HEK293T (cell line): ENCODE measurements around the gene CORO2B.

Experiments used
- CTCF ChIA-PET: fragments of 350-600 bp; formaldehyde crosslinking; extraction: SDS; loops from one replicate; lab custom pipeline; 2021; ENCODE audit warnings: antibody characterized with exemption, inconsistent platforms; lab: Yijun Ruan, JAX
- POLR2A ChIA-PET: fragments of 350-600 bp; formaldehyde crosslinking; extraction: SDS; loops from one replicate; lab custom pipeline; 2020; ENCODE audit warnings: antibody characterized with exemption, inconsistent platforms; lab: Yijun Ruan, JAX
- DNase-seq: peaks from one replicate; pipeline ENCODE4 v3.0.0; 2012; ENCODE audit warnings: mixed read lengths; ENCODE audit errors: extremely low spot score
- ARNT ChIP-seq: fragments of 450-650 bp; IDR thresholded peaks from 2 replicates; pipeline ENCODE4 v1.6.1; 2017; ENCODE audit warnings: mild to moderate bottlenecking
- BHLHE40 ChIP-seq: fragments of 450-650 bp; IDR thresholded peaks from 2 replicates; pipeline ENCODE4 v1.6.1; 2016; ENCODE audit warnings: mild to moderate bottlenecking, moderate library complexity, borderline replicate concordance
- CTBP1 ChIP-seq: fragments of 450-650 bp; IDR thresholded peaks from 2 replicates; pipeline ENCODE4 v1.6.1; 2016; ENCODE audit warnings: borderline replicate concordance
- ELF4 ChIP-seq: fragments of 450-650 bp; IDR thresholded peaks from 2 replicates; pipeline ENCODE4 v1.6.1; 2017; ENCODE audit warnings: antibody characterized with exemption
- FOXA1 ChIP-seq: fragments of 450-650 bp; IDR thresholded peaks from 2 replicates; pipeline ENCODE4 v1.6.1; 2016; ENCODE audit warnings: mild to moderate bottlenecking
- FOXK2 ChIP-seq: fragments of 450-650 bp; IDR thresholded peaks from 2 replicates; pipeline ENCODE4 v1.6.1; 2016; ENCODE audit warnings: mild to moderate bottlenecking
- FOXM1 ChIP-seq: fragments of 450-650 bp; IDR thresholded peaks from 2 replicates; pipeline ENCODE4 v1.6.1; 2017; ENCODE audit warnings: mild to moderate bottlenecking, borderline replicate concordance
- HDGF ChIP-seq: fragments of 450-650 bp; IDR thresholded peaks from 2 replicates; pipeline ENCODE4 v1.6.1; 2017; ENCODE audit warnings: antibody characterized with exemption, borderline replicate concordance
- L3MBTL2 ChIP-seq: fragments of 450-650 bp; conservative IDR thresholded peaks from 2 replicates; pipeline ENCODE4 v1.6.1; 2016; ENCODE audit warnings: mild to moderate bottlenecking
- LEF1 ChIP-seq: fragments of 450-650 bp; IDR thresholded peaks from 2 replicates; pipeline ENCODE4 v1.6.1; 2017; ENCODE audit warnings: mild to moderate bottlenecking, borderline replicate concordance
- NFRKB ChIP-seq: fragments of 450-650 bp; IDR thresholded peaks from 2 replicates; pipeline ENCODE4 v1.6.1; 2016; ENCODE audit warnings: mild to moderate bottlenecking, moderate library complexity
- SP1 ChIP-seq: fragments of 450-650 bp; IDR thresholded peaks from 2 replicates; pipeline ENCODE4 v1.6.1; 2017
- SUZ12 ChIP-seq: fragments of 450-650 bp; IDR thresholded peaks from 2 replicates; pipeline ENCODE4 v1.6.1; 2016; ENCODE audit warnings: mild to moderate bottlenecking
- TARDBP ChIP-seq: fragments of 450-650 bp; IDR thresholded peaks from 2 replicates; pipeline ENCODE4 v1.6.1; 2016
- ZNF384 ChIP-seq: fragments of 450-650 bp; IDR thresholded peaks from 2 replicates; pipeline ENCODE4 v1.6.1; 2016
- TF ChIP-seq, protein P1 (sequence below): fragments of 450-650 bp; IDR thresholded peaks from 2 replicates; pipeline ENCODE4 v1.6.1; 2016

CORO2B gene

DNA sequence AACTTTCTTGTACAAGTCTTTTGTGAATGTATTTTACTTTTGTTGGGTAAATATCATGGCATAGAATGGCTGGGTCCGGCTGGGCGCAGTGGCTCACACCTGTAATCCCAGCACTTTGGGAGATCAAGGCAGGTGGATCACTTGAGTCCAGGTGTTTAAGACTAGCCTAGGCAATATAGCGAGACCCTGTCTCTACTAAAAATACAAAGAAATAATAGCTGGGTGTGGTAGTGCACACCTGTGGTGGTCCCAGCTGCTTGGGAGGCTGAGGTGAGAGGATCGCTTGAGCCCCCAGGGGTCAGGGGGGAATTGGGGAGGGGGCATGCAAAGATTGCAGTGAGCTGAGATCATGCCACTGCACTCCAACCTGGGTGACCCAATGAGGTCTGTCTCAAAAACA, 189.0 kb downstream of the CORO2B start:
- no peak for TF ChIP-seq TARDBP
- TF ChIP-seq CTBP1, result no peak
- no peak for TF ChIP-seq L3MBTL2
- ChIA-PET POLR2A (interaction anchor here (3.8 kb wide), 1 partner anchor 51 kb away, joined by 12 read pairs; no protein-coding TSS in a partner anchor), CTCF (interaction anchor here (0.7 kb wide), 1 partner anchor 108 kb away, joined by 3 read pairs; no protein-coding TSS in a partner anchor)
- no peak for DNase-seq

DNA sequence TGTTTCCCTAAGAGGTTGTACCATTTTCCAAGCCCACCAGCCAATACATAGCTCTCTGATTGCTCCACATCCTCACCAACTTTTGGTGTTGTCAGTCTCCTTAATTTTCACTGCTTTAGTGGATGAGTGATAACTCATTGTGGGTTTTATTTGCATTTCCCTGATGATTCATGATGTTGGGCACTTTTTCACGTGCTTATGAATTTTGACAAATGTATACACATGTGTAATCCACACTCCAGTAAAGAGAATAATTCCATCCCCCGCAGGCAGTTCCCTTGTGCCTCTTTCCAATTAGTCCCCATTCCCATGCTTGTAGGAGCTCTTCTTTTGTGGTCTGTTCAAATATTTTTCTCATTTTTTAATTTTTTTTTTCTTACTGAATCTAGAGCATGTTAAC, 189.5 kb downstream of the CORO2B start:
- ChIA-PET POLR2A (interaction anchor here (3.8 kb wide), 1 partner anchor 51 kb away, joined by 12 read pairs; no protein-coding TSS in a partner anchor), CTCF (interaction anchor here (0.6 to 0.7 kb wide), 2 partner anchors 108 to 120 kb away, joined by 3 to 4 read pairs; no protein-coding TSS in a partner anchor)
- no peak for DNase-seq
- TF ChIP-seq, protein P1, sequence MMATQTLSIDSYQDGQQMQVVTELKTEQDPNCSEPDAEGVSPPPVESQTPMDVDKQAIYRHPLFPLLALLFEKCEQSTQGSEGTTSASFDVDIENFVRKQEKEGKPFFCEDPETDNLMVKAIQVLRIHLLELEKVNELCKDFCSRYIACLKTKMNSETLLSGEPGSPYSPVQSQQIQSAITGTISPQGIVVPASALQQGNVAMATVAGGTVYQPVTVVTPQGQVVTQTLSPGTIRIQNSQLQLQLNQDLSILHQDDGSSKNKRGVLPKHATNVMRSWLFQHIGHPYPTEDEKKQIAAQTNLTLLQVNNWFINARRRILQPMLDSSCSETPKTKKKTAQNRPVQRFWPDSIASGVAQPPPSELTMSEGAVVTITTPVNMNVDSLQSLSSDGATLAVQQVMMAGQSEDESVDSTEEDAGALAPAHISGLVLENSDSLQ, result no peak
- TF ChIP-seq SUZ12 (no peak), ARNT (no peak), ELF4 (no peak), NFRKB (no peak), FOXA1 (no peak), FOXM1 (no peak), ZNF384 (no peak), HDGF (no peak), SP1 (no peak), LEF1 (no peak), CTBP1 (no peak), FOXK2 (no peak), BHLHE40 (no peak)

DNA sequence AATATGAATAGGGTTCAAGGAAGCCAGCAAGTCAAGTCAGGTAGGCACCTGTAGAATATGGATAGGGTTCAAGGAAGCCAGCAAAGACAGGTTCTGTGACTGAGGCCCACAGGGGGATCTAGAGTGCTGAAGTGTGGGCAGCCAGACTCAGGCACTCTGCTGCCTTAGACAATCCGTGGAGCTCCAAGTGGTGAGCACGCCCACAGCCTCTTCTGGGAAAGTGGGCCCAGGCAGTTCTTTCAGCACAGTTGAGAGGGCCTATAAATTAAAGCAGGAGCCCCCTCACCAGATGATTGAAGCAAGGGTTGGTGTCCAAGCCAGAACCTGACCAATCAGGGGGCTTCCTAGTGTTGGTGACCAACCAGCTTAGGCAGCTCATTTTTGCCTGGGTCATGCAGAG, 190.9 kb downstream of the CORO2B start:
- DNase-seq, result no peak
- TF ChIP-seq SUZ12 (no peak), FOXM1 (no peak), L3MBTL2 (no peak), TARDBP (no peak), CTBP1 (no peak), LEF1 (no peak), FOXK2 (no peak), BHLHE40 (no peak)
- TF ChIP-seq, protein P1, result no peak
- POLR2A ChIA-PET, result interaction anchor here (3.8 kb wide), 1 partner anchor 49 kb away, joined by 12 read pairs; no protein-coding TSS in a partner anchor
- CTCF ChIA-PET, result no interaction called here

DNA sequence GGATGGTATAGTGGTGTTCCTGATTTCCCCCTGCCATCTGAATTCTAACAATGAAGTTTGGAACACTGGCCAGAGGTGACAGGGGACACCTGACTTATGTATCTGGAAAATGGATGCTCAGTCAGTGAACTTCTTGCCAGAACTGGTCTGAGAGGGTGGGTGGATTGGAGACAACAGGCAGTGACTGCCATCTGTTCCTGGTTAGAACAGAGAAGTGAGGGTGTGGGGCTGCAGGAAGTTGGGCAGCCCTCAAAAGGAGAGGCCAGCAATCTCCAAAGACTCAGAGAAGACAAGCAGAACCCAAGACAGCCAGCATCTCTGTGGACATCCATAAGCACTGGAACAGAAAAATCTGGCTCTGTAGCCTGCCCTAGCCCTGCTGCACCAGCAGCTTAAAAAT, 191.4 kb downstream of the CORO2B start:
- ChIA-PET POLR2A (interaction anchor here (3.8 kb wide), 1 partner anchor 49 kb away, joined by 12 read pairs; no protein-coding TSS in a partner anchor), CTCF (interaction anchor here (0.6 kb wide), 2 partner anchors 105 to 1336 kb away, joined by 3 to 4 read pairs; no protein-coding TSS in a partner anchor)
- no peak for DNase-seq
- no peak for TF ChIP-seq TARDBP
- TF ChIP-seq NFRKB, result no peak
- TF ChIP-seq LEF1, result no peak
- no peak for TF ChIP-seq BHLHE40
- no peak for TF ChIP-seq ARNT
- no peak for TF ChIP-seq ZNF384
- no peak for TF ChIP-seq SP1
- no peak for TF ChIP-seq FOXA1
- no peak for TF ChIP-seq FOXK2

DNA sequence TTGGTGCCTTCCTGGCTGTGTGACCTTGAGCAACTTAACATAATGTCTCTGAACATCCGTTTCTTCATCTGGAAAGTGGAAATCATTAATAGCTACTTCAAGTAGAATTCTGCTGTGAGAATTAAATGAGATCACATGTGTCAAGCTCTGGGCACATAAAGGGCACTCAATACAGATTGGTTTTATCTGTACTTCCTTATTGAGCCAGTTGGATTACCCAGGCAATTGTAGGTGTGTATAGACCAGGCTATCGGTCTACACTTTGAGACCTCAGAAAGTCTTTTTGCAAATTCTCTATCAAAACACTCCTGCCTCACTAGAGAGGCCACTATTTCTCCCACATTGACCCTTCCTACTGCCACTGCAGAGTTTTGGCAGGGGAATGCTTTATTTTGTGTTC, 194.2 kb downstream of the CORO2B start:
- no peak for DNase-seq
- ChIA-PET POLR2A (interaction anchor here (1.0 kb wide), 1 partner anchor 45 kb away, joined by 3 read pairs; no protein-coding TSS in a partner anchor), CTCF (no interaction called here)
- TF ChIP-seq FOXM1 (no peak), CTBP1 (no peak), ZNF384 (no peak), L3MBTL2 (no peak), HDGF (no peak), BHLHE40 (no peak), SUZ12 (no peak), LEF1 (no peak), TARDBP (no peak)
- TF ChIP-seq, protein P1, result no peak

DNA sequence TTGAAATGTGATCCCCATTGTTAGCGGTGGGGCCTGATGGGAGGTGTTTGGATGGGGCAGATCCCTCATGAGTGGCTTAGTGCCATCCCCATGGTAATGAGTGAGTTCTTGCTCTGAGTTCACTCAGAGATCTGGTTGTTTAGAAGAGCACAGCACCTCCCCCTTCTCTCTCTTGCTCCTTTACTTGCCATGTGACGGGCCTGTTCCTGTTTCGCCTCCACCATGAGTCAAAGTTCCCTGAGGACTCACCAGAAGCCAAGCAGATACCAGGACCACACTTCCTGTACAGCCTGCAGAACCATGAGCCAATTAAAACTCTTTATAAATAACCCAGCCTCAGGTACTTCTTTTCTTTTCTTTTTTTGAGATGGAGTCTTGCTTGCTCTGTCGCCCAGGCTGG, 195.3 kb downstream of the CORO2B start:
- no peak for TF ChIP-seq TARDBP
- no peak for TF ChIP-seq FOXM1
- TF ChIP-seq ARNT, result no peak
- TF ChIP-seq NFRKB, result no peak
- no peak for TF ChIP-seq SP1
- TF ChIP-seq BHLHE40, result no peak
- no peak for TF ChIP-seq FOXA1
- TF ChIP-seq ELF4, result no peak
- ChIA-PET CTCF (interaction anchor here (0.7 kb wide), 1 partner anchor 47 kb away, joined by 3 read pairs; no protein-coding TSS in a partner anchor), POLR2A (interaction anchor here (0.6 kb wide), 1 partner anchor 18 kb away, joined by 3 read pairs; no protein-coding TSS in a partner anchor)
- no peak for DNase-seq
